Mesothelial cell of epicardium (in vitro differentiated cells): ENCODE results near the gene DNAJA3. TPM values are rescaled to one million over a fixed set of nuclear protein-coding genes. Genes with fewer than 3 reads are reported as not detected.
"Not testable (repeated sequence)": the region's sequence is repeated elsewhere in the genome, so short reads cannot be mapped to it uniquely, and the experiment has no call there.

Source experiments
- DNase-seq, 2 experiments: peaks; one replicate each; pipeline ENCODE4 v3.0.0; 2021; ENCODE audit warnings: low spot score in 2 of 2; ENCODE audit not compliant: unreplicated experiment in 2 of 2
- H3K27ac Mint-ChIP-seq: 2 replicates; pipeline ENCODE4 v1.8.0; 2021; ENCODE audit warnings: mixed read lengths
- H3K27me3 Mint-ChIP-seq: 2 replicates; pipeline ENCODE4 v1.8.0; 2021; ENCODE audit warnings: low read depth, mixed read lengths
- H3K36me3 Mint-ChIP-seq: 2 replicates; pipeline ENCODE4 v1.8.0; 2021; ENCODE audit warnings: mixed read lengths
- H3K4me1 Mint-ChIP-seq: 2 replicates; pipeline ENCODE4 v1.8.0; 2021; ENCODE audit warnings: mixed read lengths
- H3K4me3 Mint-ChIP-seq: 2 replicates; pipeline ENCODE4 v1.8.0; 2021; ENCODE audit warnings: mild to moderate bottlenecking, moderate library complexity, mixed read lengths
- H3K9me3 Mint-ChIP-seq: 2 replicates; pipeline ENCODE4 v1.8.0; 2021; ENCODE audit warnings: mixed read lengths
- total RNA-seq: library from RNA; stranded (reverse); gene quantifications from 3 replicates; pipeline ENCODE4 v1.2.1, GENCODE V29; 2021
- TF ChIP-seq, protein P1 (sequence below): fragments of 200-600 bp; sonication (generic); IDR thresholded peaks from one replicate; pipeline ENCODE4 v1.5.0; 2021; ENCODE audit warnings: antibody characterized with exemption; ENCODE audit not compliant: unreplicated experiment

DNAJA3 gene
- total RNA-seq, 1 donor from 2014 or later = 35.3 TPM

DNA sequence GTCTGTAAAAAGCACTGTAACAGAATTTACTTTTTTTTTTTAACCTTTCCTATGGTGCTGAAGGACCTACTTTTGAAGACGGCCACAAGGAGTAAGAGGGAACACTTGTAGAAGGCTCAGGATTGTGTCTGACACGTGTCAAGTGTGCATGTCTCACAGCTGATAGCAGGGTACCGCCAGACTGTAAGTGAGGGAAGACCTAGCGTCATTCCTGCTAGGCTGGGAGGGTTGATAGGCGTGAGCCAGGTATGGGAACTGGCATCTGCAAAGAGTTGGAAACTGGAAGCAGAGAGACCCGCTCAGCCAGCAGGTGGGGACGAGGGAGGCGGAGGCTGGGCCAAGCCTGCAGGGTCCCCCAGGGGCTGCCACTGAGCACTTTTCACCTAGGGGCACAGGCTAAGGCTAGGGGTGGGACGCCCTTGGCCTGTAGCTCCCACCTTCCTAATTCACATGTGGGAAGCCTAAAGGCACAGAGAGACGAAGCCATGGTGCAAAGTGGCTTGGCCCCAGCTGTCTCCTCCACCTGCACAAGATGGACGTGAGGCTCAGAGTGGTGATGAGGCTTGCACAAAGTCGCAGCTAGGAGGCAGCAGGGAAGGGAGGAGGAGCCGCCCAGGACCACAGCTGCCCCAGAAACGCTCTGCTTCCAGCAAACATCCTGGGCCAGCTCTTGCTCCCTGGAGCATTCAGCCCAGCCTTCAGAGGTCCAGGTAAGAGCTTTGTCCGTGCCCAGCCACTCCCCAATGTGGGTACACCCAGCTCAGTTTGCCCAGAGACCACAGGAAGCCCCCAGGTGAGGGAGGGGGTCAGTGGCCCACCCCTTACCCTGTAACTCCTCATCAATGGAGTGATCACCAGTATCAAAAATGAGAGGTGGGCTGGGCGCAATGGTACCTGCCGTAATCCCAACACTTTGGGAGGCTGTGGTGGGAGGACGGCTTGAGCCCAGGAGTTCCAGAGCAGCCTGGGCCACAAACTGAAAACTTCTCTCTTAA, 35.1 kb upstream of the DNAJA3 start:
- no peaks in the 10 kb centered on the region for H3K9me3 Mint-ChIP-seq
- H3K36me3 Mint-ChIP-seq = peaks cover 2% of the 10 kb centered on the region
- peak overlapping the region; percentile 64 for H3K27ac Mint-ChIP-seq
- no peak overlapping the region for H3K4me3 Mint-ChIP-seq
- TF ChIP-seq, protein P1, sequence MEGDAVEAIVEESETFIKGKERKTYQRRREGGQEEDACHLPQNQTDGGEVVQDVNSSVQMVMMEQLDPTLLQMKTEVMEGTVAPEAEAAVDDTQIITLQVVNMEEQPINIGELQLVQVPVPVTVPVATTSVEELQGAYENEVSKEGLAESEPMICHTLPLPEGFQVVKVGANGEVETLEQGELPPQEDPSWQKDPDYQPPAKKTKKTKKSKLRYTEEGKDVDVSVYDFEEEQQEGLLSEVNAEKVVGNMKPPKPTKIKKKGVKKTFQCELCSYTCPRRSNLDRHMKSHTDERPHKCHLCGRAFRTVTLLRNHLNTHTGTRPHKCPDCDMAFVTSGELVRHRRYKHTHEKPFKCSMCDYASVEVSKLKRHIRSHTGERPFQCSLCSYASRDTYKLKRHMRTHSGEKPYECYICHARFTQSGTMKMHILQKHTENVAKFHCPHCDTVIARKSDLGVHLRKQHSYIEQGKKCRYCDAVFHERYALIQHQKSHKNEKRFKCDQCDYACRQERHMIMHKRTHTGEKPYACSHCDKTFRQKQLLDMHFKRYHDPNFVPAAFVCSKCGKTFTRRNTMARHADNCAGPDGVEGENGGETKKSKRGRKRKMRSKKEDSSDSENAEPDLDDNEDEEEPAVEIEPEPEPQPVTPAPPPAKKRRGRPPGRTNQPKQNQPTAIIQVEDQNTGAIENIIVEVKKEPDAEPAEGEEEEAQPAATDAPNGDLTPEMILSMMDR = no peak
- no peak for DNase-seq
- no peaks in the 10 kb centered on the region for H3K27me3 Mint-ChIP-seq
- peaks cover 56% of the 10 kb centered on the region for H3K4me1 Mint-ChIP-seq

DNA sequence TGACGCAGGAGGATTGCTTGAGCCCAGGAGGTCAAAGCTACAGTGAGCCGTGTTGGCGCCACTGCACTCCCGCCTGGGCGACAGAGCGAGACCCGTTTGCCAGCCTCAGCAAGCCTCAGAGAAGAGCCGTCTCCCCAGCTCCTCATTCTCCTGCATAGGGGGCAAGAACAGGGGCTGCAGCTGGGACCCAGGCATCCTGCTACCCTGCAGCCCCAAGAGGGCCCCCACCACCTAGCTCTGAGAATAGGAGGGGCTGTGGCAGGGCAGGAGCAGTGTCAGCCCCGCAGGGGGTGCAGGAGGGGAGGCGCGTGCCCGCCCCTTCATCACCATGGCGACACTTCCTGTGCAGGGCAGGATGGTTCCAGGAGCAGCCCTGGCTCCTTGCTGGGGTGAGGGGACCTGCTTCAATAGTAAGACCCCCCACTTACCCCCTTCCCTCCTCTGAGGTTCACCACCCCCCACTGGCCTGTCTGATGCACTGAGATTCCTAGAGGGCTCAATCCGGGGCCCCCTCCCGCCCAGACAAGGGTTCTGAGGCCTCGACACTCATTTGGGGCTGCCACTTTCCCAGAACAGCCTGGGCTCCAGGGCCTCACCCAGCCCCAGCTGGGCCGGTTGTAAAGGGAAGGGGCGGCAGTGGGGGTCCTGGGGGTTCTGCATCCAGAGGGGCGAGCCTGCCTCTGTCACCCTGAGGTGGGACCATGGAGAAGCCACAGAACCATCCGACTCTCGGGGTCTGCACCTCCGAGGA, 33.9 kb upstream of the DNAJA3 start:
- TF ChIP-seq, protein P1 = no peak
- DNase-seq = no peak
- peaks cover 51% of the 10 kb centered on the region for H3K4me1 Mint-ChIP-seq
- no peaks in the 10 kb centered on the region for H3K9me3 Mint-ChIP-seq
- no peak overlapping the region for H3K4me3 Mint-ChIP-seq
- peaks cover 5% of the 10 kb centered on the region for H3K36me3 Mint-ChIP-seq
- peak overlapping the region; percentile 95 for H3K27ac Mint-ChIP-seq
- no peaks in the 10 kb centered on the region for H3K27me3 Mint-ChIP-seq

DNA sequence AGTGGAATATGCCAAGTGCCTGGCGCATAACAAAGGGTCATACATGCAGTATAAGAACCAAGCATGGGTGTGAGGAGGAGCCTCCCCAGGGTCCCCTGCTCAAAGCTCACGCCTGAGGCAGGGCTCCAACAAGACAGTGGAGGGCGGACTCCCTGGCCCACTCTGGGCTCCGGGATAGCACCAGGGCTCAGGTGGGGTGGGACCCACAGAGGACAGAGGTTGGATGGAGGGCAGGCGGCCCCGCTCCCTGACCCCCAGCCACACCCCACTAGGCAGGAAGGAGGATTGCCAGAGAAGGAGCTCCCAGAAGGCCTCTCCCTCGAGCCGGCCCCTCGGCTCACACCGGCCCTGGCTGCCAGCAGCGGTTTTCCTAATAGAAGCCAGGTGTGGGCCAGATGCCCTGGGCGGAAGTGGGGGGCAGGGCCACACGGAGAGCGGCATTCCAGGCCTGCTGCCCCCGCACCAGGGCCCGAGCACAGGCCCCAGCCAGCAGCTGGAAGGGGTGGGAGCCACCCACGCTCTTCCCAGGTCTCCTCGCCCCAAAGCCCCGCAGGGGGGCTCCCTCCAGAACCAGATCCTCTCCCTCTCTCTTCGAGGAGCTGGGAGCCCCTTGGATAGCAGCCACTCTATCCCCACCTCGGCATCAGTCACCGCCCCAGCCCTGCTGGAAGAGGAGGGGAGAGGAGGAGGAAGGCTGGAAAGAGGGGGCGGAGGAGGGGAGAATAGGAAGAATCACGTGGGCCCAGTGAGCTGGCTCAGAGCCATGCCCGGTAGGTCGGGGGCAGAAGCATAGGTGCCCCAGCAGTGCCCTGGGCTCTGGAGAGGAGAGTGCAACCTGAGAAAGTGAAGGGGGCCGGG, 33.1 kb upstream of the DNAJA3 start:
- TF ChIP-seq, protein P1 = no peak
- Mint-ChIP-seq H3K9me3 (no peaks in the 10 kb centered on the region), H3K27ac (peak overlapping the region; percentile 95), H3K4me1 (peaks cover 43% of the 10 kb centered on the region), H3K4me3 (peak overlapping the region; percentile 15), H3K27me3 (no peaks in the 10 kb centered on the region), H3K36me3 (peaks cover 5% of the 10 kb centered on the region)
- DNase-seq = peak; percentile 72 to 83

DNA sequence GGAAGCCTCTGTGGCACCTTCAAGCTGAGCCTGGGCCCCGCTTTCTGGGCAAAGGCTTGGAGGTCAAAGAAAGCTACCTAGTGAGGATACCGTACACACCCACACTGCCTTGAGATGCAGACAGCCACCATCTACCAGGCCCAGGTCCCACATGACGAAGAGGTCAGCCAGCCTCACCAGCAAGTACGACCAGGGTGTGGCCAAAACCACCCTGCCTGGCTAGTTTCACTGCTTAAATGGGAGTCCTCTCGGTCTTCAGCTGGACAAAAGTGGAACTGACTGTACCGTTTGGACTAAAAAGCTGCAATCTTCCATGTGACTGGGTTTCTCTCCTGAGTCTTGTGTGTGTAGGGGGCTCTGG, 32.4 kb upstream of the DNAJA3 start:
- H3K4me1 Mint-ChIP-seq = peaks cover 43% of the 10 kb centered on the region
- no peak for DNase-seq
- TF ChIP-seq, protein P1 = no peak
- H3K27ac Mint-ChIP-seq = peak overlapping the region; percentile 95
- peaks cover 5% of the 10 kb centered on the region for H3K36me3 Mint-ChIP-seq
- no peaks in the 10 kb centered on the region for H3K9me3 Mint-ChIP-seq
- no peak overlapping the region for H3K4me3 Mint-ChIP-seq
- no peaks in the 10 kb centered on the region for H3K27me3 Mint-ChIP-seq

DNA sequence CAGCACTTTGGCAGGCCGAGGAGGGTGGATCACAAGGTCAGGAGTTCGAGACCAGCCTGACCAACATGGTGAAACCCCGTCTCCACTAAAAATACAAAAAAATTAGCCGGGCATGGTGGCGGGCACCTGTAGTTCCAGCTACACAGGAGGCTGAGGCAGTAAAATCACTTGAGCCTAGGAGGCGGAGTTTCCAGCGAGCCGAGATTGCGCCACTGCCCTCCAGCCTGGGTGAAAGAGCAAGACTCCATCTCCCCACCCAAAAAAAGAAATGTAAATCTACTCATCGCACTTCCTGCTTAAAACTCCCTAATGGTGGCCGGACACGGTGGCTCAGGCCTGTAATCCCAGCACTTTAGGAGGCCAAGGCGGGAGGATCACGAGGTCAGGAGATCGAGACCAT, 31.8 kb upstream of the DNAJA3 start:
- not testable (repeated sequence) for H3K4me3 Mint-ChIP-seq, H3K27me3 Mint-ChIP-seq, DNase-seq, H3K36me3 Mint-ChIP-seq, H3K9me3 Mint-ChIP-seq
- Mint-ChIP-seq H3K4me1 (peaks cover 41% of the 10 kb centered on the region), H3K27ac (peak overlapping the region; percentile 95)
